GF-D8 (cell line): Measurements from ENCODE around the gene MYO1F.
"Not testable (repeated sequence)": the region's sequence is repeated elsewhere in the genome, so short reads cannot be mapped to it uniquely, and the experiment has no call there.

Experiments
- DNase-seq: peaks from one replicate; lab custom pipeline; 2025; lab: John Stamatoyannopoulos, UW

The MYO1F gene

GRCh38 chr19:8577247-8577646 lies at the start of gene MYO1F:
Gene MYO1F (minus strand): TSS chr19:8577442. CDS start chr19:8577309, 133 bp downstream.
- DNase-seq = peak; percentile 47

- no peak for DNase-seq
Observed at GRCh38 chr19:8626842-8627241, 49.6 kb upstream of the MYO1F start.

- not testable (repeated sequence) for DNase-seq
Observed at GRCh38 chr19:8622886-8623285, 45.6 kb upstream of the MYO1F start.

DNA sequence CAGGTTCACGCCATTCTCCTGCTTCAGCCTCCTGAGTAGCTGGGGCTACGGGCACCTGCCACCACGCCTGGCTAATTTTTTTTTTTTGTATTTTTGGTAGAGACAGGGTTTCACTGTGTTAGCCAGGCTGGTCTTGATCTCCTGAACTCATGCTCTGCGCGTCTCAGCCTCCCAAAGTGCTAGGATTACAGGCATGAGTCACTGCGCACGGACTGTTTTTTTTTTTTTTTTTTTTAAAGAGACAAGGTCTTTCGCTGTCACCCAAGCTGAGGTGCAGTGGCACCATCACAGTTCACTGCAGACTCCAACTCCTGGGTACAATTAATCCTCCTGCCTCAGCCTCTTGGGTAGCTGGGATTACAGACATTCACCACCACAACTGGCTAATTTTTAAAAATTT lies 41.5 kb upstream of the MYO1F start:
- no peak for DNase-seq

- no peak for DNase-seq
Observed at GRCh38 chr19:8617984-8618383, 40.7 kb upstream of the MYO1F start.

DNA sequence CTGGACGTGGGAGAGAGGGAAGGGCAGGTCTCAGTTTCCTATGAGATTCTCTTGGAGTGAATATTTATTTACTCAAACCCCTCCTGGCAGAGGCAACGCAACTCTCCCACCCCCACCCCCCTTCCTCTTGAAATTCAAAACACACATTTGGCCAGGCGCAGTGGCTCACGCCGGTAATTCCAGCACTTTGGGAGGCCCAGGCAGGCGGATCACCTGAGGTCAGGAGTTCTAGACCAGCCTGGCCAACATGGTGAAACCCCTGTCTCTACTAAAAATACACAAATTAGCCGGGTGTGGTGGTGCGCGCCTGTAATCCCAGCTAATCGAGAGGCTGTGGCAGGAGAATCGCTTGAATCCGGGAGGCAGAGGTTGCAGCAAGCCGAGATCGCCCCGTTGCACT lies 40.1 kb upstream of the MYO1F start:
- not testable (repeated sequence) for DNase-seq

DNA sequence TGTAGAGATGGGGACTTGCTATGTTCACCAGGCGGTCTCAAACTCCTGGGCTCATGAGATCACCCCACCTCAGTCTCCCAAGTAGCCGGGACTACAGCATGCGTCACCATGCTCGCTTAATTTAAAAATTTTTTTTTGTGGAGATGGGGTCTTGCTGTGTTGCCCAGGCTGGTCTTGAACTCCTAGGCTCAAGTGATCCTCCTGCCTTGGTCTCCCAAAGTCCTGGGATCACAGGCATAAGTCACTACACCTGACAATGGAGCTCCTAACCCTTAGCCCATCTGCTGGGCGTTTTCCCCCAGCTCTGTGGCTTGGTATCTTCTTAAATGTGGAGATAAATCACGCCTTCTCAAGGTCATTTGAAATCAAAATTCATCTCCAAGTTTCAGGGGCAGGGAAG lies 39.6 kb upstream of the MYO1F start:
- DNase-seq = no peak

- DNase-seq = peak; percentile 9
Observed at GRCh38 chr19:8615813-8616596, 38.8 kb upstream of the MYO1F start.

DNA sequence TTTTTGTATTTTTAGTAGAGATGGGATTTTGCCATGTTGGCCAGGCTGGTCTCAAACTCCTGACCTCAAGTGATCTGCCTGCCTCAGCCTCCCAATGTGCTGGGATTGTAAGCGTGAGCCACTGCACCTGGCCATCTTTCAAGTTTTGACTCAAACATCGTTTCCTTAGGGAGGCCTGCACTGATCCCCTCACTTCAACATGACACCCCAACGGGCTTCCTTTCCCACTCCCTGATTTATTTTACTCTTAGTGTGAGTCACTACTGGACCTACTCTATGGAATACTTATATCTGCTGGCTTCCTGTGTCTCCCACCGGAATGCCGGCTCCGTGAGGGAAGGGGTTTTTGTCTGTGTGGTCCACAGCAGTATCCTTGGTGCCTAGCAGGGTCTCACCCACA lies 37.8 kb upstream of the MYO1F start:
- no peak for DNase-seq

GRCh38 chr19:8614455-8614854 lies 37.2 kb upstream of the MYO1F start:
- DNase-seq = no peak

- DNase-seq = no peak
Observed at GRCh38 chr19:8612807-8613171, 35.5 kb upstream of the MYO1F start.

GRCh38 chr19:8611877-8612806 lies 34.9 kb upstream of the MYO1F start:
- no peak for DNase-seq

- no peak for DNase-seq
Observed at GRCh38 chr19:8611391-8611876, 34.2 kb upstream of the MYO1F start.

GRCh38 chr19:8610936-8611300 lies 33.7 kb upstream of the MYO1F start:
- DNase-seq = no peak

DNA sequence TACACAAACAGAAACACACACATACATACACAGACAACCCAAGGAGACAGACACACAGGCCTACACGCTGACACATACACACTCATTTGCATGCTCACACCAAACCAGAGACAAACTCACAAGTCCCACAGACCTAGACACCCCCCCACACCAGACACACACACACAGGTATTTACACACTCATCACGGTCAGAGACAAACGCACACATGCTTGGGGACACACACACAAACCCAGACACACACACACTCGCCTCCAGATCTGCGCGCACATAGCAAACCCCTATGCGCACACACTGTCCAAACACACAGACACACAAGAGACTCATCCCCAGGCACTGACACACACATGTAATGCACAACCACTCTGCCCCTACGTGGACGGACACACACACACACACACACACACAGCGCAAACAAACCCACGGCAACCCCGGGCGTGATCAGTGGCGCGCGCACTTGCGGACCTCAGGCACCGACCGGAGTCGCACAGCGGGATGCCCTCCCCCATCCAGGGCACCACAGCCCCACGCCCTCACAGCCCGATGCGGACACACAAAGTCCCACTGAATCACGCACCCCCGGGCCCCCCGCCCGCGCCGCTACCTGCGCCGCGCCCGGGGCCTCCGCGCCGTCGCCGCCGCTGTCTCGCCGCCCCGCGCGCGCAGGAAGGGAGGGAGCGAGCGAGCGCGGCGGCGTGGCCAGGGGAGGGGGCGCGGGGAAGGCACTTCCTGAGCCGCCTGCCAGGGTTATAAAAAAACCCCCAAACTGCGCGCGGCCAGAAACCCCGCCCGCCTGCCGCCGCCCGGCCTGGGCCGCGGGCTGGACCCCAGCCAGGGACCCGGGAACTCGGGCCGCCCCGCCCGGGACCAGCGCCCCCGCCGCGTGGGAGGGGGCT lies 33.0 kb upstream of the MYO1F start, which contains the start of gene ADAMTS10:
Gene ADAMTS10 (minus strand): TSS at position 675 of the 895 bp plus-strand sequence. CDS start 5,005 bp downstream, outside the sequence.
- no peak for DNase-seq

- no peak for DNase-seq
Observed at GRCh38 chr19:8609279-8610040, 32.2 kb upstream of the MYO1F start.

DNA sequence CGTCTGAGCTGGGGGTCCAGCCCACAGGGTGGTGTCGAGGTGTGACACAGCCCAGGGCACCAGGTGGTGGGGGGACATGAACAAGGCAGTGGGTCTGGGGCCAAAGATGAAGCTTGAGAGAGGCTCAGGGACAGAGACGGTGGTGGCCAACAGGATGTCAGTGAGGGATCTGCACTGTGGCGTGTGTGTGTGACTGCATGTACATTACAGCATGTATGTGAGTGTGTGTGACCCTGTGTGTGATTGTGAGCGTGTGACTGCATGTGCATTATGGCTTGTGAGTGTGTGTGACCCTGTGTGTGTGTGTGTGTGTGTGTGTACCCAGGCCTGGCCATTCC lies 31.7 kb upstream of the MYO1F start:
- DNase-seq = no peak

DNA sequence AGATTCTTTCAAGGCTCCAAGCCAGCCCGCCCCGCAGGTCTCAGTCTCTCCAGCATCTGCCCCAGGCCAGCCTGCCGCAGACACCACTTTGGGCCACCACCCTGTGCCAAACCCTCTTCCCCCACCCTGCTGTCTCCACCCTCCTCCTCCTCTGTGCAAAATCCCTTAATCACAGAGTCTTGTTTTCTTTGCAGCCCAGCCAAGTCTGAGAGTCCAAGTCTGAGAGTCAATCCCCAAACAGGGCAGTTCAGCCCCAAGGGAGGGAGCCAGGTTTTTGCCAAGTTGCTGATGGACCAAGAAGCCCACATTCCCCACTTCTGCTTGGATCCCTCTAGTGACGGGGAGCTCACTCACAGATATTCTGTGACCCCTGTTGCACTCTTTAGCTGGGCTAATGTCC lies 30.1 kb upstream of the MYO1F start:
- DNase-seq = no peak

DNA sequence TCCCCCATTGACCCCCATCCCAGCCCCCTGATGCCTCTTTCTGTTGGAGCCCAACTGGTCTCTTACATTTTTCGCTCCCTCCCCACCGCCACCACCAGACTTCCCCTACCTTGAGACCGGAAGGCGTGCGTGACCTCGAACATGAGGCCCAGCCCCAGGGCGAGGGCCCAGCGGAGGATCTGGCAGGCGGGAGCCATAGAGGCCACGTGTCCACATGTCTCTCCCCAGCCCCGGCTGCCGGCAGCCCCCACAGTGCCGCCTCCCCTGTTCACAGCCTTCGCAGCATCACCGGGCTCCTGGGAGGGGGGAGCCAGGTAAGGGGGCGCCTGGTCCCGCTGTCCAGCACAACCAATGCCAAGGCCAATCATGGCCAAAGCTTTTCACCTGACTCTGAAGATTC lies 28.3 kb upstream of the MYO1F start:
- no peak for DNase-seq

DNA sequence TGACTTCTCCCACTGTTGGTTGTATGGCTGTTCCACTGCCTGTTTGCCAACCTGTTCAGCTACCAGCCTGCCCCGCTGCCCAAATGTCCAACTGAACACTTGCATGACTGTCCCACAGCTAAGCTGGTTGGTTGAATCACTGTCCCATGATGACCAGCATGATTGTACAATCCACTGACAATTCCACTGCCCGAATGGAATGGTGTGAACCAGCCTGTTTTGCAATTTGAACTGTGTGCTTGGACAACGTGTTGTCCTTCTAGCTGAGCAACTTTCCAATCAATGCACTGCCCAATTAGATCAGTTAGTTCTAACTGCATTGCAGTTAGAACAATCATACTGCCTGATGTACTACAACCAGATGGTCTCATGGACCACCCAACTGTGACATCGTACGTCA lies 24.6 kb upstream of the MYO1F start:
- DNase-seq = no peak

DNA sequence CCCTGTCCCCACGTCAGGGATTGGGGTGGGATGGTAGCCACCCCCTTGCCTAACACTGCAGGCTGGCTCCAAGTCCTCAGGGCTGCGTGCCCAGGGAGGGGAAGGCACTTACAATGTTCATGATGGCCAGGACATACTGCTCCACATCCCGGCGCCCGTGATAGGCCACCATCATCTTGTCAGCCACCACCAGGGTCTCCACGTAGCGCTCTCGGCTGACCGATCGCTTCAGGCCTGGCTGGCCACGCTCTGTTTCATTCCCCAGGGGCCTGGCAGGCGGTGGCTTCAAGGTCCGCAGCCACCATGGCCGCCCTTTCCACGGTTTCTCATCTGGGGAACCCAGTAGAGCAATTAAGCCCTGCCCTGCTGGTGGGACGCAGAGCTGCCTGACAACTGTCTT lies 23.6 kb upstream of the MYO1F start:
- DNase-seq = no peak
